Right lobe of liver (tissue), 6 donors: ENCODE results near the gene POMT2. TPM values are rescaled to one million over a fixed set of nuclear protein-coding genes. Genes with fewer than 3 reads are reported as not detected.

Experiments used
- ATAC-seq, 4 donors: fragments of 200-7000 bp; cut with Tn5 transposase; one replicate each; pipeline ENCODE4 v1.9.1; 2020; ENCODE audit warnings: mild to moderate bottlenecking in 4 of 4, moderate library complexity in 4 of 4
- DNase-seq, 3 donors: peaks; one replicate each; pipeline ENCODE4 v3.0.0-alpha.2; 2020
- H3K27ac ChIP-seq, 3 donors: fragments of 200-600 bp; one replicate each; pipeline ENCODE4 v1.8.0; 2022
- H3K27me3 ChIP-seq, 2 donors: fragments of 200-600 bp; one replicate each; pipeline ENCODE4 v1.8.0; 2022
- H3K36me3 ChIP-seq, 4 donors: fragments of 200-600 bp; sonication (generic) in 1 of 4; one replicate each; pipeline versions ENCODE4 v1.5.1 to v1.8.0; 2017 to 2022; ENCODE audit warnings: control low read depth in 1 of 4
- H3K4me1 ChIP-seq, 4 donors: fragments of 200-600 bp; sonication (generic) in 1 of 4; one replicate each; pipeline versions ENCODE4 v1.5.1 to v1.8.0; 2017 to 2022; ENCODE audit warnings: control low read depth in 1 of 4
- H3K4me3 ChIP-seq, 3 donors: fragments of 200-600 bp; one replicate each; pipeline ENCODE4 v1.8.0; 2022
- H3K9me3 ChIP-seq, 4 donors: fragments of 200-600 bp; sonication (generic) in 1 of 4; one replicate each; pipeline versions ENCODE4 v1.5.1 to v1.8.0; 2017 to 2022; ENCODE audit warnings: control low read depth in 1 of 4
- CTCF ChIP-seq, 4 donors: fragments of 200-600 bp in 3 of 4; fragments of 450-650 bp in 1 of 4; IDR thresholded peaks; one replicate each; pipeline versions ENCODE4 v1.5.1 to v1.8.0; 2016 to 2022; ENCODE audit warnings: antibody characterized with exemption in 4 of 4, mild to moderate bottlenecking in 2 of 4
- POLR2A ChIP-seq: fragments of 450-650 bp; IDR thresholded peaks from one replicate; pipeline ENCODE4 v1.6.1; 2017; ENCODE audit warnings: antibody characterized with exemption, mild to moderate bottlenecking
- WGBS: methylation state at CpG from one replicate; pipeline ENCODE4 v1.1.6; 2018; ENCODE audit warnings: low coverage, low lambda C conversion rate; ENCODE audit not compliant: insufficient coverage; ENCODE audit errors: missing lambda C conversion rate; 5-methylcytosine and 5-hydroxymethylcytosine counted together
- intact Hi-C, 2 donors: fragments of 100-400 bp; cut with DNase I; formaldehyde crosslinking; loops; one replicate each; pipeline versions ENCODE4 v1.11.2 to v1.14.1; 2022
- total RNA-seq, 6 experiments: library from RNA; depleted of rRNA in 2 of 6; stranded (reverse); fragments of >200 nt in 2 of 6; fragmentation: NEBNext Ultra II Directional in 3 of 6; extraction: Animal tissue kit (Norgen Biotek cat#: 25700) in 3 of 6; gene quantifications; one replicate each; pipeline versions ENCODE4 v1.1.0 to v1.2.4, GENCODE V29; 2016 to 2023
- donor health status: DM: no; HTN: yes; CAD: no.
- donor health status: DM: no; HTN: no; CAD: no.
- donor health status: DM: no; HTN: no; CAD: no.
- donor health status: DM: no; HTN: yes; CAD: no.
- donor health status: DM: no; HTN: yes; CAD: no.

The POMT2 gene
- total RNA-seq, 6 experiments from 2014 or later, result 5.5 to 15.9 (median 12.9) TPM

- WGBS, result 11% methylated on average over 4 of the region's 10 CpGs
- ATAC-seq, result peak; percentile 69 to 90 (median 82)
- intact Hi-C loops, result no loop called here
- no peaks in the 10 kb centered on the region for H3K27me3 ChIP-seq
- H3K4me1 ChIP-seq, result peaks cover 0 to 11% (median 7%) of the 10 kb centered on the region in 4 donors
- TF ChIP-seq CTCF (IDR thresholded peaks at IDR 0.05) (peak; percentile 71 to 83 (median 78)), POLR2A (no peak)
- peaks cover 0 to 3% (median 0%) of the 10 kb centered on the region in 4 donors for H3K36me3 ChIP-seq
- H3K4me3 ChIP-seq, result no peak overlapping the region
- no peaks in the 10 kb centered on the region for H3K9me3 ChIP-seq
- H3K27ac ChIP-seq, result no peak overlapping the region
- DNase-seq, result peak; percentile 77 to 87 (median 78)
These were observed 19.6 kb downstream of the POMT2 start for GRCh38 chr14:77301103-77301502.

GRCh38 chr14:77299771-77300170, 20.9 kb downstream of the POMT2 start:
- Histone ChIP-seq H3K36me3 (peaks cover 0 to 5% (median 1%) of the 10 kb centered on the region in 4 donors), H3K9me3 (no peaks in the 10 kb centered on the region), H3K27me3 (no peaks in the 10 kb centered on the region), H3K4me3 (no peak overlapping the region), H3K4me1 (peaks cover 0 to 11% (median 7%) of the 10 kb centered on the region in 4 donors), H3K27ac (no peak overlapping the region)
- 67% methylated on average over 4 of the region's 4 CpGs for WGBS
- DNase-seq, result no peak
- intact Hi-C loops, result loop anchor here in 1 of 2 donors (10.0 kb wide), 1 partner anchor 145 kb away; no protein-coding TSS in a partner anchor
- no peak for TF ChIP-seq CTCF (IDR thresholded peaks at IDR 0.05)
- TF ChIP-seq POLR2A, result no peak
- ATAC-seq, result peak in 2 of 4 donors; percentile 12 to 54

- Histone ChIP-seq H3K9me3 (no peaks in the 10 kb centered on the region), H3K4me3 (no peak overlapping the region), H3K27me3 (no peaks in the 10 kb centered on the region), H3K36me3 (peaks cover 0 to 5% (median 1%) of the 10 kb centered on the region in 4 donors), H3K27ac (no peak overlapping the region), H3K4me1 (no peaks in the 10 kb centered on the region)
- intact Hi-C loops, result loop anchor here in 1 of 2 donors (10.0 kb wide), 1 partner anchor 142 kb away; no protein-coding TSS in a partner anchor
- TF ChIP-seq CTCF (IDR thresholded peaks at IDR 0.05), result no peak
- no peak for TF ChIP-seq POLR2A
- no peak for ATAC-seq
- 93% methylated on average over 8 of the region's 8 CpGs for WGBS
- DNase-seq, result no peak
These were observed 23.8 kb downstream of the POMT2 start for GRCh38 chr14:77296906-77297305.

GRCh38 chr14:77296155-77296554, 24.5 kb downstream of the POMT2 start:
- Histone ChIP-seq H3K4me1 (no peaks in the 10 kb centered on the region), H3K27me3 (no peaks in the 10 kb centered on the region), H3K9me3 (no peaks in the 10 kb centered on the region), H3K4me3 (no peak overlapping the region), H3K27ac (no peak overlapping the region), H3K36me3 (peaks cover 0 to 5% (median 1%) of the 10 kb centered on the region in 4 donors)
- ATAC-seq, result no peak
- no peak for TF ChIP-seq POLR2A
- intact Hi-C loops, result loop anchor here in 1 of 2 donors (10.0 kb wide), 1 partner anchor 141 kb away; no protein-coding TSS in a partner anchor
- 85% methylated on average over 4 of the region's 13 CpGs for WGBS
- no peak for DNase-seq

- Histone ChIP-seq H3K4me3 (no peak overlapping the region), H3K27me3 (no peaks in the 10 kb centered on the region), H3K4me1 (no peaks in the 10 kb centered on the region), H3K27ac (no peak overlapping the region), H3K9me3 (no peaks in the 10 kb centered on the region), H3K36me3 (peaks cover 0 to 21% (median 3%) of the 10 kb centered on the region in 4 donors)
- DNase-seq (no peak), ATAC-seq (no peak)
- no peak for TF ChIP-seq POLR2A
- intact Hi-C loops, result loop anchor here in 1 of 2 donors (10.0 kb wide), 1 partner anchor 136 kb away; no protein-coding TSS in a partner anchor
- WGBS, result 100% methylated on average over 1 of the region's 4 CpGs
These were observed 30.0 kb downstream of the POMT2 start for GRCh38 chr14:77290705-77291104.
